Measurements from ENCODE around the gene OTOP3. TPM values are rescaled to one million over a fixed set of nuclear protein-coding genes. Genes with fewer than 3 reads are reported as not detected.

Gene OTOP3
- total RNA-seq, 1 donor from 2014 or later = not detected

- no peak for DNase-seq (ENCODE audit: low read depth)
- peak; percentile 28 for TF ChIP-seq CTCF (conservative IDR thresholded peaks at IDR 0.05; ENCODE audit: low read depth, low read length)
- peak overlapping the region; percentile 78 for H3K4me3 ChIP-seq (ENCODE audit: low read depth, low read length)
Measured at GRCh38 chr17:74987909-74988711, 52.4 kb downstream of the OTOP3 start.

DNA sequence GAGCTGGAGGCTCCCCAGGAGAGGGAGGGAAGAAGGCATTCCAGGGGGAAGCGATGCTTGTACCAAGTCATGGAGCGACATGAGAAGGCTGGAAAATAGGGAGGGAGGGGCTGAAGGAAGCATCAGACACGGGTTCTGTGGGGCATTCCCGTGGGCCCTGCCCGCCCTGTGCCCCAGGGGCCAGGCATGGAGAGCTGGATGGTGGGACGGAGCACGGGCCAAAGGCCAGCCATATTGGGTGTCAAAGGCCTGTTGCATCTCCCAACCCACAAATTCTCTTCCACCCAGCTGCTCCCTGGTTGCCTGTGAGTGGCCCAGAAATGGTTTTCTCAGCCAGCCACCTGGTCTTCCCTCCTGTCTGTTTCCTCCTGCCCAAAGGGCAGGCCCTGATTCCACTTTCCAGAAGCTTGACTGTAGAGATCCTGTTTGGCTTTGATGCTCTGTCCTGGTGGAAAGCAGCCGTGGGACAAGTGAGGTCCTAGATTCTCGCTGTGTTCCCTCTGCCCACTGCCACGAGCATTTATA, 54.9 kb downstream of the OTOP3 start:
- H3K4me3 ChIP-seq (ENCODE audit: low read depth, low read length) = no peak overlapping the region
- TF ChIP-seq CTCF (conservative IDR thresholded peaks at IDR 0.05; ENCODE audit: low read depth, low read length) = no peak
- DNase-seq (ENCODE audit: low read depth) = no peak

DNA sequence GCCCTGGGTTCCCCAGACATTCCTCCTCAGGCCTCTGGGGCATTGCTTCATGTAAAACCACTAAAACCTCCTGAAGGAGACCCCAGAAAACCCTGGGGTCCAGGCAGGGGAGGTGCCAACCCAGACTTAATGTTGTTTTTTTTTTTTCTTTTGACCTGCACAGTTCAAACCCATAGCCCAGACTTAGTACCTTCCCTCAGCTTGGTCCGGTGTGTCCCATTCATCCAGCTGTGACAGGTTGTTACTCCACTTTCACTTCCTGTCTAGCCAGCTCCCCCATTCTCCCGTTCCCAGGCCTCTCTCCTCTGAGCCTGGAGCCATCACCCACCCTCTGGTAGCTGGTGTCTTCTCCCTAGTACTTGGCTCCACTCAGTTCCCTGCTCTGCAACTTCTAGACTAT, 56.5 kb downstream of the OTOP3 start:
- H3K4me3 ChIP-seq (ENCODE audit: low read depth, low read length) = no peak overlapping the region
- DNase-seq (ENCODE audit: low read depth) = no peak
- no peak for TF ChIP-seq CTCF (conservative IDR thresholded peaks at IDR 0.05; ENCODE audit: low read depth, low read length)

DNA sequence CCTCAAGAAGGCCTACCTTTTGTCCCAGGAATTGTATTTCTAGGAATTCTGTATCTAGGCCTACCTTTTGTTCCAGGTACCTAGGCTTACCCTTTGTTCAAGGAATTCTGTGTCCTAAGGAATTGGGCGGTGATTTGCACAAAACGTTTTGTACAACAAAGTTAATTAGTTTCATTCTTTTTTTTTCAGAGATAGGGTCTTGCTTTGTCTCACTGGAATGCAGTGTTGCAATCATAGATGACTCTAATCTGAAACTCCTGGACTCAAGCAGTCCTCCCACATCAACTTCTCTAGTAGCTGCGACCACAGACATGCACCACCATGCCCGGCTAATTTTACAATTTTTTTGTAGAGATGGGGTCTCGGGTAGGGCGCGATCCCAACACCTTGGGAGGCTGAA, 58.7 kb downstream of the OTOP3 start:
- H3K4me3 ChIP-seq (ENCODE audit: low read depth, low read length) = no peak overlapping the region
- no peak for TF ChIP-seq CTCF (conservative IDR thresholded peaks at IDR 0.05; ENCODE audit: low read depth, low read length)
- no peak for DNase-seq (ENCODE audit: low read depth)

- H3K4me3 ChIP-seq (ENCODE audit: low read depth, low read length) = no peak overlapping the region
- no peak for DNase-seq (ENCODE audit: low read depth)
- no peak for TF ChIP-seq CTCF (conservative IDR thresholded peaks at IDR 0.05; ENCODE audit: low read depth, low read length)
Measured at GRCh38 chr17:74995847-74996246, 60.1 kb downstream of the OTOP3 start.

- TF ChIP-seq CTCF (conservative IDR thresholded peaks at IDR 0.05; ENCODE audit: low read depth, low read length) = no peak
- DNase-seq (ENCODE audit: low read depth) = no peak
- no peak overlapping the region for H3K4me3 ChIP-seq (ENCODE audit: low read depth, low read length)
Measured at GRCh38 chr17:74998783-74999182, 63.1 kb downstream of the OTOP3 start.

- no peak for DNase-seq (ENCODE audit: low read depth)
- H3K4me3 ChIP-seq (ENCODE audit: low read depth, low read length) = no peak overlapping the region
- TF ChIP-seq CTCF (conservative IDR thresholded peaks at IDR 0.05; ENCODE audit: low read depth, low read length) = no peak
Measured at GRCh38 chr17:74999523-74999922, 63.8 kb downstream of the OTOP3 start.
